ENCODE measurements around the gene KLRF2.

KLRF2 gene

DNA sequence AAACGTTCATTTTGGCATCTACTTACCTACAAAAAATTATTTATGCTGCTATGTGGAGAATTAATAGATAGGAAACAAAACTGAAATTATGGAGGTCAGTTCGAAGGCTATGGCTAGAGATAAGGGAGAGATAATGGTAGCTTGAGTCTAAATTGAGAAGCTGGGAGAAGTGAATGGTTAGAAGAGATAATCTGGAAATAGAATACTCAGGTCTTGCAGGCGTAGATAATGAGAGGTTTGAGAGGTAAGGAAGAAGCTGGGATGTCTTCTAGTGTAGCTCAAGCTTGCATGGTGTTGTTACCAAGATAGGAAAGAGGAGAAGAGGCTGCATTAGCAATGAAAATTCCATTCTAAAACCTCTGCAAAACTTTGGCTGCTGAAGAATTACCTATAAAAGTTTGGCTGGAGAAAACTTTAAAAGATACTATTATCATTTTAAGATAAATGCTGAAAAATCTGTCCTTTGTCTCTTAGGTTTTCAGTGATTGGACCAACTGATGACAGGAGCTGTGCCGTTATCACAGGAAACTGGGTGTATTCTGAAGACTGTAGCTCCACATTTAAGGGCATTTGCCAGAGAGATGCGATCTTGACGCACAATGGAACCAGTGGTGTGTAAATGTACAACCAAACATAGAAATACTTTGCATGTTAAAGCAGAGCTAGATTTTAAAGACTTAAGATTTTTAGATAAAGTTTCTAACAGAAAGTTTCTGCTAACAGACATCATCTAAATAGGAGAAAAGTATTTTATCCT, 14.1 kb downstream of the KLRF2 start:
- DNase-seq: no peak

DNA sequence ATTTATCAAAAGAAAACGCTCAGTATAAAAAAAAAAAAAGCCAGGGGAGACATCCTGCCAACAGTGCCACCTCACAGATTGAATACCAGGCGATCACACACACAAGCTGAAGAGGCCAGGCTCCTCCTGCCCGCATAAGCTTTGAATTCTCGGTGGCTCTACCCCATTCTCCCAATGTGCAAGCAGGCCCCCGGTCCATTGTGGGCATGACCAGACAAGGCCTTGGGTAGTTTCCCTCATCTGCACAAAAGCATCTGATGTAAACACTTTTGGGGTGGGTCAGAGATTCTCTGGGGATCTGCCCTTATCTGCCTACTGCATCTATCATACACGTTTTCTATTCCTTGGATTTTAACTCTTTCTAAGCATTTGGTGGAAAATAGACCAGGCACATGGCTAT, 16.2 kb downstream of the KLRF2 start:
- DNase-seq: no peak

DNA sequence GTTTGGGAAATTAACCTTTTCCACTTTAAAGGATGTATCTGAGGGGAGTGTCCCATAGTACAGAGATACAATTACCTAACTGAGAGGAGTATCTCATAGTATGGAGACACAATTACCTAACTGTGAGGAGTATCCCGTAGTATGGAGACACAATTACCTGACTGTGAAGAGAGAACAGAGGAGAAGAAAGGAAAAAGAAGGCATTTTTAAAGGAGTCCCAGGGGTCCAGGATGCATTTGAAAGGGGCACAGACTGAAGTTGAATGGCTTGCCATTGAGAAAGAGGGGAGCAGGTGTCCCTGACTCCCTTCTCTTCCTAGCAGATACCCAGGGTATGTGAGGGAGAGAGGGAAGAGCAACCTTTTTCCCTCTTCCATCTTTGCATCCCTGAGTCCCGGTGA, 17.9 kb downstream of the KLRF2 start:
- no peak for DNase-seq

DNA sequence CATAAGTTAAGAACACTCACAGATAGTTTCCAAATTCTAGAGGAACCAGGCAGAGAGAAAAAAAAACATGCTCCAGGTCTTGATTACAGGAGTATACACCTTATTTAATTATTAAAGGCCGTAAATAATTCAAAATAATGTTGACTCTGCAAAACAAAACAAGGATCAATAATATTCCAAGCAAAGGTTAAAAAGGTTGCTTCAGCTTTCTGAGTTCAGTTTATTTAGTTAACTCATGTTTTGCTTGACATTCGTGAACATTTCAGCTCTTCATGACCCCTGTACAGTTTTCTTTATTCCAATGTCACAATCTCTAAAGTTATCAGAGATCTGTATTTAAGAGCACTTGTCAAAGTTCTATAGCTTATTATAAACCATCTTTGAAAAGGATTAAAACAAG, 19.6 kb downstream of the KLRF2 start:
- no peak for DNase-seq

DNA sequence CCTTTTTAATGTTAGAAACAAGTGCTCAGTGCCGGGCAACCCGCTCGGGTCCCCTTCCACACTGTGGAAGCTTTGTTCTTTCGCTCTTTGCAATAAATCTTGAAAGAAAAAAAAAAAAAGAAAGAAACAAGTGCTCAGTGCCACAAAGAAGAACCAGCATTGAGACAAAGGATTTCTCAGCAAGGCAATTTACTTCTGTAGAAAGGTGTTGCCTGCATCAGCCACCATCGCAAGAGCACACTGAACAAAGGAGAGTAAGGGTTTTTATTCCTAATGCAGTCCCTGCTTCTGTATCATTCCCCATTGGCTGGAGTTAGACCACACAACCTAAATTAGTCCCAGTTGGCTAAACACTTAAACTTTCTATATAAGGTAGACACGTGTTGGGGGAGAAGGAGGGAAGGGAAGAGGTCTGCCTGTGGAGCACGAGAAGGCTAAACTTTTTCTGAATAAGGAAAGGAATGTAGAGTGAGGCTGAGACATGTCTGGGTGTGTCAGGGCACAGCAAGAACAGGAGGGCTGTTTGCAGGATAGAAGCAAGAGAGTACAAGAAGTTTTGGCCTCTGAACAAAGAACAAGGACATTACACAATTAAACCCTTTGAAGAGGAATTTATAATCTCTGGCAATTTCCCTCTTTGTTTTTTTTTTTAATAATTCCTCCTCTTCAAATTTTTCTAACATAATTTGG, 21.4 kb downstream of the KLRF2 start:
- no peak for DNase-seq

DNA sequence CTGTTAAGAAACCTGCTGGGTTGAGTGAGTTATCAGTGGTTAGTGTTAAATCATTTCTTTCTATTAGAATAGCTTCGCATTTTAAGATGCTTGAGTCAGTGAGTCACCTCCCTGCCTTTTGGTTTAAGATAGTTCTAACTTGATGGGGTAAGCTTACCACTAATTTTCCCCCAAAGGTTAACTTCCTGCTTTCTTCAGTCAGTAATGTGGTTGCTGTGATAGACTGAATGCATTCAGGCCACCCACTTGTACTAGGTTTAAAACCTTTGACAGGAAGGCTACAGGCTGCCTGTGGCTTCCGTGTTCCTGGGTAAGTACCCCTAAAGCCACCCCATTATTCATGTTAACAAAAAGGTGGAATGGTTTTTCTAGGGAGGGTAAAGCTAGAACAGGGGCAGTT, 25.6 kb downstream of the KLRF2 start:
- no peak for DNase-seq

DNA sequence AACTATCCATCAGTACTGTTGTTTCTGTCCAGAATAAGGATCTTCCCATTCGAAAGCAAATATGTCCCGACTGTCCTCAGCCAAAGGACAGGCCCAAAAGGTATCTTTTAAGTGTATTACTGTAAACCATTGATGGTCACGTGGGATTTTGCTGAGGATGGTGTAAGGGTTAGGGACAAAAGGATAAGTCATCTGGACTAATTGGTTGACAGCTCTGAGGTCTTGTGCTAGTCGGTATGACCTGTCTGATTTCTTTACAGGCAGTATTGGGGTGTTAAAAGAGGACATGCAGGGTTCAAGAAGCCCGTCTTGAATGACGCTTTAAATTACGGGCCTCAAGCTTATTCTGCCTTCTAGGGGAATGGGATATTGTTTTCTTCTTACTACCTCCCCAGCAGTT, 26.5 kb downstream of the KLRF2 start:
- DNase-seq: no peak

DNA sequence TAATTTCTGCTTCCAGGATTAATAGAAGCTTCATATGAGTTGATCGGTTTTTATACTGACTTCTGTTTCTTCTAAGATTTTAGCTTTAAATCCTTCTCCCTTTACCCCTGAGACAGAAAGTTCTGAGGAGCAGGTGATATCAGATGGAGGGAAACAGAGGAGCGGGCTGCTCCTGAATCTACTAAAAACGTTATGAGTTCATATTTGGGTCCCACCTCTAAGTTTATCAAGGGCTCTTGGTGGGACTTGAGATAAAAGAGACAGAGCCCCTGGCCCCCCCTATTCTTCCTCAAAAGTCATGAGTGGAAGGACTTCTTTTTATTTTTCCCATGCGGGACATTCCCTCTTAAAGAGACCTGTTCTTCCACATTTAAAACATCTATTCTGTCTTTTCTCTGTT, 27.1 kb downstream of the KLRF2 start:
- DNase-seq: no peak

DNA sequence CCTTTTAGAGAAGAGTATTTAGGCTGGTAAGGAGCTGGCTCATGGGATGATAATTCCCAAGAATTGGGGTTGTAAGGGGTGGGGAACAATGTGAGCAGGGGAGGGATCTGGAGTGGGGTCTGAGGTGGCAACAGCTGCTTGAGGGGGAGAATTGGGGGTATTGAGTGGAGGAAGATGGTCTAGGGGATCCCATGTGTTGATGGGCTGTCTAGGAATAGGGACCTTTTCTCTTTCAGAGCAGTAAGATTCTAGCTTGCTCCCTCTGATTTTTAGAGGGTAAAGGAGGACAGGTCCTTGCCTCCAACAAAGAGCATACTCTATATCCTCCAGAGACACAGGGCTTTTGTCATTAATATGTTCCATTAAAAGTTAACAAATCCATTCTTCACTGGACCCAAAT, 28.4 kb downstream of the KLRF2 start:
- DNase-seq: no peak

DNA sequence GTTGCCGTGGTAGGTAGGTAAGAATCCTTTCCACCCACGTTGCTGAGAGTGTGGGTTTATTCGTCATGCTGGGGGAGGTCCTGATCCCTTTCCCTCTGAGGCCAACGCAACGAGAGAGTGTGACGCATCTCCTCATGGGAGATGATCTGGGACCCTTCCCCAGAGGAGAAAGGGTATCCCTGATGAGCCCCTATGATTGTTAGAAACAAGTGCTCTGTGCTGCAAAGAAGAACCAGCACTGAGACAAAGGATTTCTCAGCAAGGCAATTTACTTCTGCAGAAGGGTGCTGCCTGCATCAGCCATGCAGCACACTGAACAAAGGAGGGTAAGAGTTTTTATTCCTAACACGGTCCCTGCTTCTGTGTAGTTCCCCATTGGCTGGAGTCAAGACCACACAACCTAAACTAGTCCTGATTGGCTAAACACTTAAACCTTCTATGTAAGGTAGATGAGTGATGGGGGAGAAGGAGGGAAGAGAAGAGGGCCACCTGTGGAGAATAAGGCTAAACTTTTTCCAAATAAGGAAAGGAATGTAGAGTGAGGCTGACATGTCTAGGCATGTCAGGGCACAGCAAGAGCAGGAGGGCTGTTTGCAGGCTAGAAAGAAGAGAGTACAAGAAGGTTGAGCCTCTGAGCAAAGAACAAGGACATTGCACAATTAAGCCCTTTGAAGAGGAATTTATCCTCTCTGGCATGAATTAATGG, 29.6 kb downstream of the KLRF2 start:
- DNase-seq: no peak

DNA sequence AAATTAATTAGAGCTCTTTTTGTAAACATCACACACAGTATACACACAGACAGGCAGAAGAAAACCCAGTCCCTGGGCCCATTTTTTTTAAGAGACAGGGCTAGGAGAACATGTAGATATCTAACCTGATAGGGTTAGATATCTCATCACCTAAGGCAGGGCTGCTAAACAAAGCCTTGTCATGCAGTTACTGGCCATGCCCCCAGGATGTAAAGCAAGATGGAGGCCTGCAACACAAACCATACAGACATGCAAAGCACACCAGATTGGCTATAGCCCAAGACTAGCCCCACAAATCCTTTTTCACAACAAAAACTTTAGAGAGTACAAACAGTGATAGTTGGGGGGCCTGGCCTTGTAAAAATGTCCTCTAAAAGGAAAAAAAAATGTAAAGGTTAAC, 30.4 kb downstream of the KLRF2 start:
- DNase-seq: no peak

DNA sequence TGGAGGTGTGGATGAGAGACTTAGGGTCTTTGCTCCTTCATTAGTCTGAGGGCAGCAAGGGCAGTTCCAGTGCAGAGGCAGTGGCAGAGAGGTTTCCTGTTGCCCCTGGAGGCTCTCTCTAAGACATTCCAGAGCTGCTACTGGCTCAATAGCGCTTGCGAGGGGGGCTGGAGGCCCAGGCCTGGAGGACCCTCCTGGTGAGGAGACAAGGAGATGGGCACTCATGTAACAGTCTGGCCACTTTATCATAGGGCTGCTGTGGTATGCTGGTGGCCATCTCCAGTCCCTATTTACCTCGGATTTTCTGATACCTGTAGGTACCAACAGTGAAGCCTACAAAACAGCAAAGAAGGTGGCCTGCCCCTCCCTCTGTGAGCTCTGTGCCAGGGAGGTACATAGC, 38.2 kb downstream of the KLRF2 start:
- DNase-seq: no peak

DNA sequence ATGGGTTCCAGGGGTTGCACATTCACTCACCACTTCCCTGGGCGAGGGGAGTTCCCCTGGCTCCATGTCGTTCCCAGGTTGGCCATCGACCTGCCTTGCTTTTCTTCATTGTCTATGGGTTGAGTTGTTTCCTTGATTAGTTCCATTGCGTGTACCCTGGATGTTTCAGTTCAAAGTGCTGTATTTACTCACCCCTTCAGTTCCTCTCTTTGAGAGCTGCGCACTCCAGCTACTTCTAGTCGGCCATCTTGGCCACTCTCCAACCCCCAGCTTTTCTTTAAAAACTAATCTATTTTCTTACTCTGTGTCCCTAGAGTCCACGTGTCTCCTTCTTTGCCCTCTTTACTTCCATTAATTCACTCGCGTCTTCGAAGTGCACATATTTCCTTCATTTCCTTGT, 39.2 kb downstream of the KLRF2 start:
- DNase-seq: no peak

DNA sequence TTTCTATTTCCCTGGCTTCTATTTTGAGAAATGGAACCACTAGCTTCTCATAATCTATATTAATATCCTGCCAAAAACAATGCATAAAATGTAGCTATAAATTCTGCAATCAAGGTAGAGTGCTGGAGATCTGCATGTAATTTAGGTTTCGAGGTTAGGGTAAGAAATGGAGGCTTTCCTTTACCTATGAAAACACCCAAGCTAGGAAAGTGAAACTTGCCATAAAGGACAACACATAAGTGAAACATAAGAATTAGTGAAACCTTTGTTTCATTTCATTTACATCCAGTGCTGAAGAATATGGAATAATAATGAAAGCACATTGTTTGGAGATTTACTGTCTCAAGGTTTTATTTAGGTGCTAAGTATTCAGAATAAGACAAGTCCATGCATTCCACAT, 41.1 kb downstream of the KLRF2 start:
- no peak for DNase-seq

DNA sequence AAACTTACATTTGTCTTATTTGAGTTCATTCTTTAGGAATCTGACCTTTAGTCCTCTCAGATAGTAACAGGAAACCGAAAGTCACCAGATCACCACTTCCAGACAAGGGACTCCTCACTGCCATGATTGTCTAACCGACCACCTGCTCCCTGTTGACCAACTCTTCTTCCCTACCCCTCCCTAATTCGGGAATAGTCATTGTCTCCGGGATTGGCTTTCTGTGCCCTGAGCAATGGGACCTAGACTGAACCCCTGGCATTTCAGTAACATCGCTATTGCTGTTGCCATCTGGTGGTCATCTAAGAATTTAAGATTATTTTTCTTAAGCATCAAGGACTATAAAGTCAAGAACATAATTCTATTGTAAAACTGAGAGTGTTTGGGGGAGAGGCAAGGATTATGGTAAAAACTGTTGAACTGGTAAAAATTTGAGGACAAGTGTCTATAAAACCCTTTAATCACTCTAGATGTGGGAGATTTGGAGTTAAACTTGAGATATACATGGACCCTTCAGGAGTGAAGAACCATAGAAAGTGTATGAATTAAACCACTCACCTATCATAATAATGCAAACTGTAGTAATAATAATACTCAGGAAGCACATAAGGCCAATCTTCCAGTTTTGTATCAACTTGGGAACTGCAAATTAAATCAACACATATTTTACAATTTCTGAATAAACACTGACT, 44.6 kb downstream of the KLRF2 start:
- no peak for DNase-seq

DNA sequence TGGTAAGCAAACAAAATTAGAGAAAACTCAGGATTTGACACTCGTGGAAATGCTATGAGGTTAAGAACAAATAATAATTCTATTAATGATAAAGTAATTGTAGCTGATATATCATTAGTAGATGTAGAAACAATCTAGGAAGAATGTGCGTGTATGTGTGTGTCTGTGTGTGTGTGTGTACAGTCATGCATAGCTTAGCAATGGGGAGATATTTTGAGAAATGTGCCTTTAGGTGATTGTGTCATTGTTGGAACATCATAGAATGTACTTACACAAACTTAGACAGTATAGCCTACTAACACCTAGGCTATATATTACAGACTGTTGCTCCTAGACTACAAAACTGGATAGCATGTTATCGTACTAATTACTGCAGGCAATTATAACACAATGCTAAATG, 45.6 kb downstream of the KLRF2 start:
- no peak for DNase-seq

DNA sequence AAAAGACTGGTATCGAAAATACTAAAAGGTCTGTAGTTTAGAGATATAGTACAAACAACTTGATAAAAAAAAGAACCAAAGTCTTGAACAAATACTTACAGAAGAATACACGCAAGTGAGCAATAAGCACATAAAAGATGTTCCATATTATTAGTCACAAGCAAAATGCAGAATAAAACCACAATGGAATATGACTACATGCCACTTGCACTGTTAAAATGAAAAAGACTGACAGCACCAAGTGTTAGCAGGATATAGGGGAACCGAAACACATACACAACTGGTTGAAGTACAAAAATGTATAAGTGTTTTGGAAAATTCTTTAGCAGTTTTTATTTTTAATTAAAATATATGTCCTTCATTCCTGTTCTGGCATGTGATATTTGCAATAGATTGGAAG, 47.3 kb downstream of the KLRF2 start:
- DNase-seq: no peak

DNA sequence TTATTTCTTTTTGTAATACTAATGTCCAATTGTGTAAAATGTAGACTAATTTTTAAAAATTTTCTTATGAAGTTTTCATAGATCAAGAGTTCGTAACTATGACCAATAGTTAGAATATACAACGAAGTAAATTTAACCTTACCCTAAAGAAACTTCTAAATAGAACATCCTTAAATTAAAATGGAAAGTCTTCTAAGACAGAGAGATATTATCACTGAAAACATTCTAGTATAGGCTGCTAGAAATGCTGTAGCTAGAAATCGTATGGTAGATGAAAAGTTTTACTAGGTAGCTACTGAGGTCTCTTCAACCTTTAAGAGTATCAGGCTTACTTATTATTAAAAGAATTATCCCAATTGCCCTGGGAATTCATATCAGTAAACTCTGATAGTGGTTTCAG, 50.0 kb downstream of the KLRF2 start:
- no peak for DNase-seq

DNA sequence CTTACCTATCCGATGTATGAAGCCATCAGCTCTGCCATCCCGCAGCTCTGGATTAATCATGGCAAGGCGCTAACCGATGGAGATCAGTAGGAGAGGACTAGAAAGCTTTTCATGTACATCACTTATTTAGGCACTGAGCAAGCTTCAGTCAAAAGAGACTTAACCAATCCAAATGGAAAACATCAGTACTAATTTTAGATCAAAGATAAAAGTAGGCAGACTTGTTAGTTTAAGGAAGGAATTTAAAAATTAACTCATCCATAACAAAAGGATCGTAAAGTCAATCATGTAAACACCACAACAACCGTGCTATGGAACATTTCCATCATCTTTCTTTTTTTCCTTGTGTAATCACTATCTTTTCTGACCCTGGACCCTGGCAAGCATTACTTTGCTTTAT, 51.0 kb downstream of the KLRF2 start, which contains the start of gene CLEC2A:
Gene CLEC2A (minus strand): TSS at position 101 of the 400 bp plus-strand sequence. CDS start 41 bp downstream, at position 60.
- no peak for DNase-seq

DNA sequence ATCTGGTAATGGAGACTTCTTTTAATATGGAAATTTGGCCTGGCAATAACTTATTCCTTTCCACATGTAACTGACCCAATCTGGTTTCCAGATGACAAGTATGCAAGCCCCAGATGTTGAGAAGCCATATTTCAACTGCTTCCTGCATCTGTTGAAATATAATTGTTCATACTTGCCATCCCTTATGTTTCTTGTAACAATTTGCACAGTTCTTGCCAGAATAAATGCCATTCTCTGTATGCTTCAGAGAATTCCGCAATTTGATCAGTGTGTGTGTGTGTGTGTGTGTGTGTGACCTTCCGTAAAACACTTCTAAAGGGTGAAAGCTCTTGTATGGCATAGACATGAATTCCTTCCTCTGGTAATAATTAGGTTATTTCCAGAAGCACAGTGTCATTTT, 52.7 kb downstream of the KLRF2 start:
- DNase-seq: no peak

DNA sequence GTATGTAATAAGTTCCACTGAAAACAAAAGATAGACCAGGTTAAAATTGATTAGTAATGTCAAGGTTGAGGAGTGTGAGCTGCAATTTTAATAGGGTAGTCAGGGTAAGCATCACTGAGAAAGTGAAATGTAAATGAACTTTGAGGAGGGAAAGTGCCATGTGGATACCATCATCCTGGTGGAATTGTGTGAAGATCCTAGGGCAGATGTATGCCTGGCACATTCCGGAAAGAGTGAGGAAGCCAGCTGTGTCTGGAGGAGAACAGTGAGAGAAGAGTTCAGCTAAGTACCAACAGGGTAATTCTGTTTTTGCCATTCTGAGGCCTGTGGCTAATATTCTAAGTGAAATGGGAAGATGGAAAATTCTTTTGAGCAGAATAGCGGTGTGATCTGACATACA, 53.7 kb downstream of the KLRF2 start:
- no peak for DNase-seq

DNA sequence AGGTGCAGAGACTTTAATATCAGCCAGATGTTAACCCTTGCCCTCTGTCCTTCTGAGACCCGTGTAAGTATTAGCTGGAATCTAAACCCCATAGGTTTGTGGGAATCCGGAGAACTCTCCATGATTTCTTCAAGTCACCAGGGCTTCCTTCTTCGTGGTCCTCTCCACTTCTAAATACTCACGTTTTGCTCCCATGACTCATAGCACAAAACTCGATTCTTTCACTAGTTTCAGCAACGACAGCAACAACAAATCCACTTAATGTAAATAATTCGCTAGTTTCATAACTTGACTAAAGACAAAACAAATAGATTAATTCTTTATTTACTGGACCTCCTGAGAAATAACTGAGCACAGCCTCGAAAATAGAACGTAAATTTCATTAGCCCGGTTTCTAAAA, 55.3 kb downstream of the KLRF2 start:
- DNase-seq: no peak

DNA sequence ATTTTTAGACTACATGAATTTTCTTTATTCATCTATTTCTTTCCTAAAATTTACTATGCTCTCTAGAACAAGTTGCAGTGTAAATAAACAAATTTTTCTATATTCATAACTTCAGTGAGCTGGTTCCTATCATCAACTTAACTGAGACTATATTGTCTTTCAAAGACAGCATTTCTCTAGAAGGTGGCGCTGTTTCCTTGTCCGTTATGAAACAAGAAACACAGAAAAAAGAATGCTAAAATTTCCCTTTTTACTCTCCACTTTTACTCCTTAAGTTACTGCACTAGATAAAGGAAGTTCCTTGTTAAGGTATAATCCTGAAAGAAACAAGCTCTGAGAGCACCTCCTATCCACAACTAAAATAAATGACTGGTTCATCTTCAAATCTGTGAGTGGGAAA, 59.1 kb downstream of the KLRF2 start:
- no peak for DNase-seq

DNA sequence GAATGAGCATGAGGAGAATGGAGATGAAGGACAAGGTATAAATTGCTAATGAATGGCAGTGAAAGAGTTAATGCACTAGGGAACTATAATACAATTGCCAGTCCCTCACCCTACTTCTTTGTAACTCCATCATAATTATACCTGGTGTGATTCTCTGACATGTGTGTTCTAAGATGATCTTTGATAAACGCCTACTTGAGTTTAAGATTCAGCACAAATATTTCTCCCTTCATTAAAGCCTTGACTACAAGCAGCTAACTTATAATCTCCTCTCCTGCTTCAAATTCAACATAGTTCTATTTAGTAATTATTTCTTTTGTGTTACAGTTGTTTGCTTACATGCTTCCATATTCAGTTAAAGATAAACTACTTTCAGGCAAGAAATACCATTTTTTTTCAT, 60.5 kb downstream of the KLRF2 start:
- no peak for DNase-seq

Data from NCI-H2171 (cell line).